Smooth muscle cell (in vitro differentiated cells): ENCODE measurements around the gene ZMAT1. TPM values are rescaled to one million over a fixed set of nuclear protein-coding genes. Genes with fewer than 3 reads are reported as not detected.
"Not testable (repeated sequence)": the region's sequence is repeated elsewhere in the genome, so short reads cannot be mapped to it uniquely, and the experiment has no call there.

Experiments used
- DNase-seq: peaks from one replicate; lab custom pipeline; 2025; ENCODE audit not compliant: unreplicated experiment; lab: John Stamatoyannopoulos, UW
- H2AFZ ChIP-seq: fragments of 200-600 bp; sonication (generic); 2 replicates; pipeline ENCODE4 v1.6.0; 2016; ENCODE audit warnings: antibody characterized with exemption, low read depth, mild to moderate bottlenecking
- H3F3A ChIP-seq: fragments of 200-600 bp; sonication (generic); 2 replicates; pipeline ENCODE4 v1.6.0; 2017; ENCODE audit warnings: antibody characterized with exemption, low read depth
- H3K27ac ChIP-seq: fragments of 200-600 bp; sonication (generic); 2 replicates; pipeline ENCODE4 v1.5.1; 2016; ENCODE audit warnings: low read depth, mild to moderate bottlenecking
- H3K27me3 ChIP-seq: fragments of 200-600 bp; sonication (generic); 2 replicates; pipeline ENCODE4 v1.6.1; 2016; ENCODE audit warnings: low read depth, mild to moderate bottlenecking
- H3K36me3 ChIP-seq: fragments of 200-600 bp; sonication (generic); 2 replicates; pipeline ENCODE4 v1.5.1; 2016; ENCODE audit warnings: low read depth
- H3K4me1 ChIP-seq: fragments of 200-600 bp; sonication (generic); 2 replicates; pipeline ENCODE4 v1.5.1; 2016; ENCODE audit warnings: low read depth
- H3K4me2 ChIP-seq: fragments of 200-600 bp; sonication (generic); 2 replicates; pipeline ENCODE4 v1.6.0; 2016; ENCODE audit warnings: mild to moderate bottlenecking
- H3K4me3 ChIP-seq: fragments of 200-600 bp; sonication (generic); 2 replicates; pipeline ENCODE4 v1.5.1; 2016; ENCODE audit warnings: mild to moderate bottlenecking
- H3K79me2 ChIP-seq: fragments of 200-600 bp; sonication (generic); 2 replicates; pipeline ENCODE4 v1.6.0; 2016; ENCODE audit warnings: low read depth, mild to moderate bottlenecking
- H3K9ac ChIP-seq: fragments of 200-600 bp; sonication (generic); 2 replicates; pipeline ENCODE4 v1.6.0; 2016; ENCODE audit warnings: low read depth
- H3K9me3 ChIP-seq: fragments of 200-600 bp; sonication (generic); replicated peaks from 2 replicates; pipeline ENCODE4 v1.5.1; 2016; ENCODE audit warnings: low read depth
- H4K20me1 ChIP-seq: fragments of 200-600 bp; sonication (generic); 2 replicates; pipeline ENCODE4 v1.6.0; 2016; ENCODE audit warnings: low read depth
- WGBS: methylation state at CpG from one replicate; pipeline ENCODE4 v1.1.7; 2016; ENCODE audit warnings: low lambda C conversion rate; 5-methylcytosine and 5-hydroxymethylcytosine counted together
- polyA plus RNA-seq: library from polyadenylated mRNA; unstranded; fragments of >200 nt; fragmentation: Nextera tagmentation; extraction: Ambion mirVana; gene quantifications from 2 replicates; pipeline ENCODE4 v1.2.1, GENCODE V29; 2016
- total RNA-seq: library from RNA; depleted of rRNA; stranded (reverse); fragments of >200 nt; gene quantifications from 2 replicates; pipeline ENCODE4 v1.2.3, GENCODE V29; 2014
- TF ChIP-seq, protein P1 (sequence below): fragments of 200-600 bp; sonication (generic); IDR thresholded peaks from 2 replicates; pipeline ENCODE4 v1.5.1; 2017; ENCODE audit warnings: borderline replicate concordance, mild to moderate bottlenecking, antibody characterized with exemption; ENCODE audit not compliant: insufficient read depth, poor library complexity, severe bottlenecking

The ZMAT1 gene
- 0.31 and 0.49 TPM in 2 replicates for total RNA-seq
- 0.09 TPM in 1 of 2 replicates, not detected in the other for polyA plus RNA-seq

DNA sequence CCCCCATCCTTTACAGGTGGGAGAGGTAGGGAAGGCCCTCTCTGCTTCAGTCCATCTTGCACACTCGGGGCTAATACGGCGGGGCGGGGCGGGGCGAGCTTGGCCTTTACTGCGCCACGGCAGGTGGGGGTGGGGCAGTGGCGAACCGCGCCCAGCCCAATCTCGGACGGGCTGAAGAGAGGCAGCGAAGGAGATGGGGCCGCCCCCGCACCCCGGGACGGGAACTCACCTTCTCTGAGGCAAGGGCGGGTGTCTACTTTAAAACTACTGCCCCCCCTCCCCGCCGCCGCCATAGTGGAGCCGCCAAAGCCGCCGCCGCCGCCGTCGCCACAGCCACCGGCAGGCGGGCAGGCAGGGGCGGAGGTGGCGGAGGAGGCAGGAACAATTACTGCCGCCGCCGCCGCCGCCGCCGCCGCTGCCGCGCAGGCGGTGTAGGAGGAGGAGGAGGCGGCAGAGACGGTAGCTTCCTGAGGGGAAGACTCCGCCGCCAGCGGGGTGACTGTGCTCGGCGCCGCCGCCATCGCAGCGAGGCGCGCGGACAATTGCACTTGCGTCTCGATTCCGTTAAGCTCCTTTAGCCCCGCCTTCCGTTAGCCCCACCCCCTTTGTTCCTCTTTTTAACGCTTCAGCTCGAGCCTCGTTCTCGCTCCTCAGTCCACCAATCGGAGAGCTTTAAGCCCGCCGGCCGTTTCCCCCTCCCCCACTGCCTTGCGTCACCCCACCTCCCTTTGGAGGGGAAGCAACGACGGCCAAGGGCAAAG is at the start of gene ZMAT1:
Gene ZMAT1 (minus strand): TSS at position 540 of the 761 bp plus-strand sequence. CDS start 19 bp downstream, at position 521.
- no peaks in the 10 kb centered on the region for H4K20me1 ChIP-seq
- DNase-seq: peak; percentile 4
- WGBS: 49% methylated on average over 48 of the region's 74 CpGs
- no peak within 1 kb of the TSS for H3K9ac ChIP-seq
- H3K36me3 ChIP-seq: no peaks in the 10 kb centered on the region
- peak within 1 kb of the TSS; percentile 82 for H3K4me2 ChIP-seq
- H3K79me2 ChIP-seq: no peaks in the 10 kb centered on the region
- H2AFZ ChIP-seq: peak within 1 kb of the TSS; percentile 72
- no peaks in the 10 kb centered on the region for H3F3A ChIP-seq
- H3K4me1 ChIP-seq: no peaks in the 10 kb centered on the region
- H3K27me3 ChIP-seq: no peaks in the 10 kb centered on the region
- no peak within 1 kb of the TSS for H3K27ac ChIP-seq
- no peaks in the 10 kb centered on the region for H3K9me3 ChIP-seq
- TF ChIP-seq, protein P1, sequence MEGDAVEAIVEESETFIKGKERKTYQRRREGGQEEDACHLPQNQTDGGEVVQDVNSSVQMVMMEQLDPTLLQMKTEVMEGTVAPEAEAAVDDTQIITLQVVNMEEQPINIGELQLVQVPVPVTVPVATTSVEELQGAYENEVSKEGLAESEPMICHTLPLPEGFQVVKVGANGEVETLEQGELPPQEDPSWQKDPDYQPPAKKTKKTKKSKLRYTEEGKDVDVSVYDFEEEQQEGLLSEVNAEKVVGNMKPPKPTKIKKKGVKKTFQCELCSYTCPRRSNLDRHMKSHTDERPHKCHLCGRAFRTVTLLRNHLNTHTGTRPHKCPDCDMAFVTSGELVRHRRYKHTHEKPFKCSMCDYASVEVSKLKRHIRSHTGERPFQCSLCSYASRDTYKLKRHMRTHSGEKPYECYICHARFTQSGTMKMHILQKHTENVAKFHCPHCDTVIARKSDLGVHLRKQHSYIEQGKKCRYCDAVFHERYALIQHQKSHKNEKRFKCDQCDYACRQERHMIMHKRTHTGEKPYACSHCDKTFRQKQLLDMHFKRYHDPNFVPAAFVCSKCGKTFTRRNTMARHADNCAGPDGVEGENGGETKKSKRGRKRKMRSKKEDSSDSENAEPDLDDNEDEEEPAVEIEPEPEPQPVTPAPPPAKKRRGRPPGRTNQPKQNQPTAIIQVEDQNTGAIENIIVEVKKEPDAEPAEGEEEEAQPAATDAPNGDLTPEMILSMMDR: no peak
- peak within 1 kb of the TSS; percentile 58 for H3K4me3 ChIP-seq

DNA sequence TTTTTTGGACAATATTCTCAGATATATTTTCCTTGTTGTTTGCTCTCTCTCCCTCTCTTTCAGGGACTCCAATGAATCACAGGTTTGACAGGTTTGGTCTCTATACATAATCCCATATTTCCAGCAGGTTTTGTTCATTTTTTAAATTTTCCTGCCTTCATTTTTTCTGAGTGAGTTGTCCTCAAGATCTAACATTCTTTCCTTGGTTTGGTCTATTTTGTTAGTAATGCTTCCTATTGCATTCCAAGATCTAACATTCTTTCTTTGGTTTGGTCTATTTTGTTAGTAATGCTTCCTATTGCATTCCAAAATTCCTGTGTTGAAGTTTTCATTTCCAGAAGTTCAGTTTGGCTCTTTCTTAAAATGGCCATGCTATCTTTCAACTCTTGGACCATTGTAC is 45.3 kb upstream of the ZMAT1 start:
- Histone ChIP-seq H4K20me1 (no peaks in the 10 kb centered on the region), H3K4me3 (no peak overlapping the region), H3K27me3 (no peaks in the 10 kb centered on the region), H3K9ac (no peak overlapping the region), H3K27ac (no peak overlapping the region), H3F3A (no peaks in the 10 kb centered on the region), H3K4me1 (no peaks in the 10 kb centered on the region), H2AFZ (no peak overlapping the region), H3K9me3 (peaks cover 10% of the 10 kb centered on the region), H3K4me2 (no peak overlapping the region), H3K79me2 (no peaks in the 10 kb centered on the region), H3K36me3 (no peaks in the 10 kb centered on the region)
- TF ChIP-seq, protein P1: no peak
- DNase-seq: no peak

DNA sequence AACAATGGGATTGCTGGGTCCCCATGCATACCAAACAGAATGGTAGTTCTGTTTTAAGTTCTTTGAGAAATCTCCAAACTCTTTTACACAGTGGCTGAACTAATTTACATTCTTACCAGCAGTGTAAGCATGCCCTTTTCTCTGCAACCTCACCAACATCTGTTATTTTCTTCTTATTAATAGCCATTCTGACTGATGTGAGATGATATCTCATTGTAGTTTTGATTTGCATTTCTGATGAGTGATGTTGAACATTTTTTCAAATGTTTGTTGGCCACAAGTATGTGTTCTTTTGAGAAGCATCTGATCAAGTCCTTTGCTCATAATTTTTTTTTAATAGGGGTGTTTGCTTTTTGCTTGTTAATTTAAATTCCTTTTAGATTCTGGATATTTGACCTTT is 41.2 kb upstream of the ZMAT1 start:
- peaks cover 7% of the 10 kb centered on the region for H3K9me3 ChIP-seq
- no peaks in the 10 kb centered on the region for H3K4me1 ChIP-seq
- H3K27ac ChIP-seq: no peak overlapping the region
- no peak overlapping the region for H2AFZ ChIP-seq
- H4K20me1 ChIP-seq: no peaks in the 10 kb centered on the region
- no peak overlapping the region for H3K4me2 ChIP-seq
- no peak for DNase-seq
- no peaks in the 10 kb centered on the region for H3K36me3 ChIP-seq
- H3K27me3 ChIP-seq: no peaks in the 10 kb centered on the region
- no peak overlapping the region for H3K4me3 ChIP-seq
- H3F3A ChIP-seq: no peaks in the 10 kb centered on the region
- H3K79me2 ChIP-seq: no peaks in the 10 kb centered on the region
- H3K9ac ChIP-seq: no peak overlapping the region
- TF ChIP-seq, protein P1: no peak

DNA sequence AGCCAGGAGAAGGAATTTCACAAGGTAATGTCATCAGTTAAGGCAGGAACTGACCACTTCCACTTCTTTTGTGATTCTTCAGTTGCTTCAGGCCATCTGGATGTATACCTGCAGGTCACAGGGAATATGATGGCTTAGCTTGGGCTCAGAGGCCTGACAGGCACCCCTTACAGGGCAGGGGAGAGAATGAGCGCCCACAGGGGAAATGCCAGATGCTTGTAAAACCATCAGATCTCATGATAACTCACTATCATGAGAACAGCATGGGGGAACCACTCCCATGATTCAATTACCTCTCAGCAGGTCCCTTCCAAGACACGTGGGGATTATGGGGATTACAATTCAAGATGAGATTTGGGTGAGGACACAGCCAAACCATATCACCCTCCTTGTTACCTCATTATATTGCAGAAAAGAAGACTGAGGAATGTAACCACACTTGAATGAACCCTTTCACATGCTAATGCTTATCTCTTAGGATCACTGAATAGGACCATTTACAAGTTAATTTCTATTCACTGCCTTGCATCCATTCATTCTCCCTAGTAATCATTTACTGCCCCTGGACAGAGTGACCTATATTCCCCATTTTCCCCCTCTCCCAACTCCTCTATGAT is 33.2 kb upstream of the ZMAT1 start:
- H3K27me3 ChIP-seq, DNase-seq, H3F3A ChIP-seq, H3K27ac ChIP-seq, H3K4me3 ChIP-seq, H3K4me1 ChIP-seq, H3K36me3 ChIP-seq, H3K9me3 ChIP-seq, H2AFZ ChIP-seq, H3K4me2 ChIP-seq, H3K79me2 ChIP-seq, H3K9ac ChIP-seq, H4K20me1 ChIP-seq: not testable (repeated sequence)
- WGBS: 41% methylated on average over 2 of the region's 2 CpGs
